Measurements from ENCODE around the gene SPATA4.

The SPATA4 gene

DNA sequence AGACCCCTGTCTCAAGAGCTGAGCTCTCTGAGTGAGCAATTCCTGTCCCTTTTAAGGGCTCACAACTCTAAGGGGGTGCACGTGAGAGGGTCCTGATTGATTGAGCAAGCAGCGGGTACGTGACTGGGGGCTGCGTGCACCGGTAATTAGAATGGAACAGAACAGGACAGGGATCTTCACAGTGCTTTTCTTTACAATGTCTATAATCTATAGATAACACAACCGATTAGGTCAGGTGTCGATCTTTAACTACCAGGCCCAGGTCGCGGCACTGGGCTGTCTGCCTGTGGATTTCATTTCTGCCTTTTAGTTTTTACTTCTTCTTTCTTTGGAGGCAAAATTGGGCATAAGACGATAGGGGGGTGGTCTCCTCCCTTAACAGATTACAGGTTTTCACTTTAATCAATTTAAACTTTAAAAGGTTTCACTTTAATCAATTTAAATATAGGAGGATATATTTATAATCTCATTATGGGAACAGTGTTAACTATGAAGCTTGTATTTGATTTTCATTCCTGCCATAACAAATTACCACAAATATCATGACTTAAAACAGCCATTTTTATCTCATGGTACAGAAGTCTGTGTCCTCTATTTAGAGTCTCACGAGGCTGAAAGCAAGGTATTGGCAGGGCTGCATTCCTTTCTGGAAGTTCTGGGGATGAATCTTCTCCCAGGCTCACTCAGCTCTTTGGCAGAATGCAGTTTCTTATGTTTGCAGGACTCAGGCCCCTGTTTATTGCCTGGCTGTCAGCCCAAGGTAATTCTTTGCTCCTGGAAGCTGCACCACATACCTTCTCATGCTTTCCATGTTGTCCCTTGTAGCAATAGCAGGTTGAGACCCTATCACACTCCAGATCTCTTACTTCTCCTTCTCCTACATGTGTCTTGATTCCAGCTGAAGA lies 5.2 kb downstream of the SPATA4 start:
- DNase-seq, result no peak

DNA sequence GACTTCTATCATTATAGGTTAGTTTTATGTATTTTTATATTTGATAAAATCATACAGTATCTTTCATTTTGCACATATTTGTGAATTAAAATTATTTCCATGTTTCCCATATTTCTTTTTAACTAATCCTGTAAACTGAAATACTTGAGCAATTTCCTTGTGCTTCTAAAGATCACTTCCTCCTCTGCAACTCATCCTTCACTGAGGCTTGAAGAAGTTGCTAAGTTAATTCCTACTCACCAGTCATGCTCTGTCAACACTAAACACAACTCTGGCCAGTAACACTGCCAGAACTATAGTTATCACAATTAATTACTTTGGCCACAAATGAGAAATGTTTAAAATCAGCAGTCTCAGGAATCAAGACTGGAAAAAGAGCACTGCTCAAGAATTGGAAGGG lies 6.7 kb downstream of the SPATA4 start:
- no peak for DNase-seq

GRCh38 chr4:176187624-176188023 lies 7.8 kb downstream of the SPATA4 start:
- no peak for DNase-seq

DNA sequence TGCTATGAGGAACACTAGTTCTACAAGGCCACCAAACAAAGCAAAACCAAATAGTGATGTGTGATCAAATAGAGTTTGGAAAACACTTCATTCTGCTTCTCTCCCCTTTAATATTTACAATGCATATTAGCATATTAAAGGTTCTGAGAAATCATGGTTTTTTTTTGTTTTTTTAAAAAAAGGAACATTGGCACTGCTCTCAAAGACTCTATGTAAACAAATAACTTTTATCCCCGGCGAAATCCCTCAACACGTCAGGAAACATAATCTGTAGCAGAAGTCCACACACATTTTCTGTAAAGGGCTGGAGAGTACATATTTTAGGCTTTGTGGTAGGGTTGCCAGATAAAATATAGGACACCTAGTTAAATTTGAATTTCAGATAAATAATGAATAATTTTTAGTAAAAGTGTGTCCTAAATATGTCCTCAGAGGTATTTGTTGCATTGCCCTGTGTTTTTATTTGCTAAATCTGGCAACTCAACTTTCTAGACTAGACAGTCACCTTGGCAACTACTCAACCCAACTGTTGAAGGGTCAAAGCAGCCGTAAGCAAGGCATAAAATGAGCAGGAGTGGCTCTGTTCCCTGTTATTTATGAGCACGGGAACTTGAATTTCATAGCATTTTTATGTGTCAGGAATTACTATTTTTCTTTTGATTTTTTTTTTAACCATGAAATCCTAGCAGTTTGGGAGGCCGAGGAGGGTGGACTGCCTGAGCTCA lies 8.6 kb downstream of the SPATA4 start:
- DNase-seq, result no peak

DNA sequence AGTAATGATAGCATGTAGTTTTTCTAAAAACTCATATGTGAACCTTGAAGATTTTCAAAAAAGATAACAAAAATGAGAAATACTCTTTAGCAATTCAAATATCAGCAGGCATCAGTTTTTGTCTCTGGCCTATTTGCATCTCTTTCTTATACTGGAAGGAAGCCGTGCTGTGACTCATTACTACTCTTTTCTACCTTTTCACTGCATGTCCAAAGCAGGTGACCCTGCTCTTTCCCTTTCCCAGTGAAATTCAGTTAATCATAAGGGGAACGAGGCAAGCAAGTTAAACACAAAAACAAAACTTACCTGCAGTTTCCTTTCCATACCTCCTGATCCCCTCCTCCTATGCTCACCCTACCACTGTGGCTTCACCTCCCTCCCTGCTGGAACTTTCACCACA lies 9.3 kb downstream of the SPATA4 start:
- no peak for DNase-seq

- DNase-seq, result no peak
These were observed 10.3 kb downstream of the SPATA4 start for GRCh38 chr4:176185051-176185450.

GRCh38 chr4:176163041-176163440 lies 32.3 kb downstream of the SPATA4 start:
- DNase-seq, result no peak

- no peak for DNase-seq
These were observed 38.7 kb downstream of the SPATA4 start for GRCh38 chr4:176156656-176157055.

DNA sequence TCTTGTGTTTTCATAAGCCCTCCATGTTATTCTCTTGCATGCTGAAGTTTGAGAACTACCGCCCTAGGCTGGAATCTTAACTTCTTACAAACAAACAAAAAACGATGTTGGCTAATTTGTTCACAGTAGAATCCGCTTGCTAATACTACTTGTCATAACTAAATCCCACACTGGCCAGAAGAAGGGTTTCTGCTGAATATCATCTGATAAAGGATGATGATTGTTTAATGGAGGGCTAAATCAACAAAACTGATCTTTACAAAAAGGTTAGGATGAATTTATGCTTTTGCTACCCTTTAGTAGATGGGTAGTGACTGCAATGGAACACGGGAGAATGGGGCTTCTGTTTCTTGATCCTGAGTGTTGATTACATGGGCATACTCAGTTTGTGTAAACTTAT lies 42.3 kb downstream of the SPATA4 start:
- no peak for DNase-seq

GRCh38 chr4:176150704-176151103 lies 44.7 kb downstream of the SPATA4 start:
- no peak for DNase-seq

GRCh38 chr4:176150356-176150682 lies 45.1 kb downstream of the SPATA4 start:
- DNase-seq, result peak; percentile 73

GRCh38 chr4:176149680-176150355 lies 45.6 kb downstream of the SPATA4 start:
- DNase-seq, result no peak

GRCh38 chr4:176142253-176142652 lies 53.1 kb downstream of the SPATA4 start:
- DNase-seq, result no peak

- DNase-seq, result no peak
These were observed 55.9 kb downstream of the SPATA4 start for GRCh38 chr4:176139518-176139917.

DNA sequence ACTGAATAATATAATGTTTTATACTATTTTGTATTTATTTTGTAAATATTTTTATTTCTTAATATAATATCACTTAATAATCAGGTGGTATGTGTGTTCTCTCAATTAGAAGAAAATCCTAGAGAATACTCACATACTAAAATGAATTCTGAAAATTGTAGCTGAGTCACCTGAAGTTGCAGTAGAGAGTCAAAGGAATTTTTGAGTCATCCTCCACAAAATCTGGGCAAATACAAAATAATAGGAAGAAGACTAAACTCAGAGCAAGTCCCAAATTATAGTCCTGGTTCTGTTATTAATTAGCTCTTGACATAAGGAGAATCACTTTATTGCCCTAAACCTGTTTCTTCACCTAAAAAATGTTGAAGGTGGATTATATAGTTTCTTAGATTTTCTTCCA lies 57.8 kb downstream of the SPATA4 start:
- DNase-seq, result no peak

DNA sequence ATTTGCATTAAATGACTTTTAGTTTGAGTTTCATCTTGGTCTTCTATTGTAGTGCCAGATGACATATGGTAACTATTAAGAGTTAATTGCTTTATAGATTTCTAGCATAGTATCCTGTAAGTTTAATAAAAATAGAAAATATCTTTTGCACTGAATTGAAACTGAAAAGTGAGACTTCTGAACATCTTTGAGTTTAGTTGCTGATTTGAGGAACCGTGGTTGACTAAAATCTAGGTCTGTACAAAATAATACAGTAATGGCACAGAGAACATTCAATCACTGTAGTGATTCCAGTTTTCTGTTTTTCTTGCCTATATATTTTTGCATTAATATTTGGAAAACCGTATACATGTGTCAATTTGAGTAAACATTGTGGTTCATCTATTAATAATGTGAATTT lies 60.7 kb downstream of the SPATA4 start:
- DNase-seq, result no peak
